HEK293 (cell line): ENCODE measurements around the gene GLYATL3.

Experiments
- CTCF ChIA-PET: fragments of 350-600 bp; formaldehyde crosslinking; extraction: SDS; loops from one replicate; lab custom pipeline; 2021; ENCODE audit warnings: antibody characterized with exemption; lab: Yijun Ruan, JAX
- POLR2A ChIA-PET: fragments of 300-600 bp; formaldehyde crosslinking; extraction: SDS; loops from one replicate; lab custom pipeline; 2020; ENCODE audit warnings: antibody characterized with exemption, inconsistent platforms; lab: Yijun Ruan, JAX
- H3K27ac ChIP-seq: fragments of 200-500 bp; sonication (Bioruptor generic); 2 replicates; pipeline ENCODE4 v1.5.1; 2014; ENCODE audit warnings: low read depth, low read length, control low read depth, inconsistent platforms; ENCODE audit errors: extremely low read depth
- H3K36me3 ChIP-seq, 2 experiments: fragments of 200-500 bp in 1 of 2; sonication (Bioruptor generic) in 1 of 2; 1 replicate in 1 of 2; 2 replicates in 1 of 2; pipeline ENCODE4 v1.5.1; 2014 to 2017; ENCODE audit warnings: inconsistent platforms in 2 of 2, low read length in 2 of 2; ENCODE audit not compliant: control insufficient read depth in 2 of 2, insufficient read depth in 1 of 2
- H3K4me1 ChIP-seq: fragments of 200-500 bp; sonication (Bioruptor generic); 2 replicates; pipeline ENCODE4 v1.5.1; 2014; ENCODE audit warnings: mild to moderate bottlenecking, low read length, inconsistent platforms; ENCODE audit not compliant: control insufficient read depth, insufficient read depth
- H3K4me3 ChIP-seq: 2 replicates; pipeline ENCODE4 v1.5.1; 2011; ENCODE audit warnings: low read depth, mild to moderate bottlenecking, control low read depth, low read length, moderate library complexity
- H3K9me3 ChIP-seq: fragments of 200-500 bp; sonication (Bioruptor generic); 2 replicates; pipeline ENCODE4 v1.5.1; 2014; ENCODE audit warnings: low read depth, low read length, inconsistent platforms; ENCODE audit not compliant: control insufficient read depth, insufficient read depth
- KLF10 ChIP-seq: fragments of 450-650 bp; IDR thresholded peaks from 2 replicates; pipeline ENCODE4 v1.5.1; 2018; ENCODE audit warnings: missing biosample characterization, mild to moderate bottlenecking, missing genetic modification characterization
- SP2 ChIP-seq: fragments of 450-650 bp; formaldehyde crosslinking; IDR thresholded peaks from 2 replicates; pipeline ENCODE4 v1.5.1; 2016; ENCODE audit warnings: missing biosample characterization, missing genetic modification characterization
- ZNF114 ChIP-seq: fragments of 450-650 bp; formaldehyde crosslinking; IDR thresholded peaks from 2 replicates; pipeline ENCODE4 v1.5.0; 2017; ENCODE audit warnings: missing biosample characterization, missing genetic modification characterization
- ZNF16 ChIP-seq: fragments of 450-650 bp; formaldehyde crosslinking; IDR thresholded peaks from 2 replicates; pipeline ENCODE4 v1.5.1; 2016; ENCODE audit warnings: low read depth, missing biosample characterization, missing genetic modification characterization
- ZNF239 ChIP-seq: fragments of 450-650 bp; formaldehyde crosslinking; IDR thresholded peaks from 2 replicates; pipeline ENCODE4 v1.5.1; 2016; ENCODE audit warnings: missing biosample characterization, missing genetic modification characterization
- ZNF292 ChIP-seq: fragments of 450-650 bp; formaldehyde crosslinking; IDR thresholded peaks from 2 replicates; pipeline ENCODE4 v1.5.1; 2016; ENCODE audit warnings: low read depth, missing biosample characterization, missing genetic modification characterization, borderline replicate concordance
- ZNF335 ChIP-seq: fragments of 450-650 bp; formaldehyde crosslinking; conservative IDR thresholded peaks from 2 replicates; pipeline ENCODE4 v1.5.1; 2016; ENCODE audit warnings: missing biosample characterization, missing genetic modification characterization
- ZNF354C ChIP-seq: fragments of 450-650 bp; formaldehyde crosslinking; IDR thresholded peaks from 2 replicates; pipeline ENCODE4 v1.5.1; 2016; ENCODE audit warnings: missing biosample characterization, missing genetic modification characterization, low read depth, borderline replicate concordance
- ZNF366 ChIP-seq: fragments of 450-650 bp; formaldehyde crosslinking; conservative IDR thresholded peaks from 2 replicates; pipeline ENCODE4 v1.5.1; 2016; ENCODE audit warnings: missing biosample characterization, missing genetic modification characterization
- ZNF423 ChIP-seq: fragments of 450-650 bp; formaldehyde crosslinking; IDR thresholded peaks from 2 replicates; pipeline ENCODE4 v1.5.1; 2016; ENCODE audit warnings: missing biosample characterization, missing genetic modification characterization
- ZNF510 ChIP-seq: fragments of 450-650 bp; formaldehyde crosslinking; IDR thresholded peaks from 2 replicates; pipeline ENCODE4 v1.5.1; 2018; ENCODE audit warnings: mild to moderate bottlenecking, missing genetic modification characterization, missing biosample characterization; ENCODE audit not compliant: insufficient replicate concordance
- ZNF529 ChIP-seq: fragments of 450-650 bp; formaldehyde crosslinking; IDR thresholded peaks from 2 replicates; pipeline ENCODE4 v1.5.1; 2017; ENCODE audit warnings: missing genetic modification characterization, missing biosample characterization; ENCODE audit not compliant: insufficient replicate concordance
- ZNF664 ChIP-seq: fragments of 450-650 bp; formaldehyde crosslinking; IDR thresholded peaks from 2 replicates; pipeline ENCODE4 v1.5.1; 2016; ENCODE audit warnings: missing biosample characterization, missing genetic modification characterization
- ZNF677 ChIP-seq: fragments of 450-650 bp; IDR thresholded peaks from 2 replicates; pipeline ENCODE4 v1.5.0; 2018; ENCODE audit warnings: missing biosample characterization, mild to moderate bottlenecking, missing genetic modification characterization, moderate library complexity
- TF ChIP-seq, protein P1 (sequence below): fragments of 450-650 bp; formaldehyde crosslinking; IDR thresholded peaks from 2 replicates; pipeline ENCODE4 v1.5.1; 2016; ENCODE audit warnings: missing biosample characterization, missing genetic modification characterization
- TF ChIP-seq, protein P2 (sequence below): fragments of 450-650 bp; formaldehyde crosslinking; IDR thresholded peaks from 2 replicates; pipeline ENCODE4 v1.5.1; 2016; ENCODE audit warnings: missing biosample characterization, missing genetic modification characterization
- TF ChIP-seq, protein P3 (sequence below): fragments of 450-650 bp; formaldehyde crosslinking; optimal IDR thresholded peaks from 2 replicates; pipeline ENCODE3; 2016; ENCODE audit warnings: missing biosample characterization, mild to moderate bottlenecking, missing genetic modification characterization
- TF ChIP-seq, protein P4 (sequence below): fragments of 450-650 bp; formaldehyde crosslinking; IDR thresholded peaks from 2 replicates; pipeline ENCODE4 v1.5.1; 2017; ENCODE audit warnings: missing biosample characterization, missing genetic modification characterization
- TF ChIP-seq, protein P5 (sequence below): fragments of 450-650 bp; formaldehyde crosslinking; IDR thresholded peaks from 2 replicates; pipeline ENCODE4 v1.5.1; 2016; ENCODE audit warnings: missing biosample characterization, missing genetic modification characterization

The GLYATL3 gene

DNA sequence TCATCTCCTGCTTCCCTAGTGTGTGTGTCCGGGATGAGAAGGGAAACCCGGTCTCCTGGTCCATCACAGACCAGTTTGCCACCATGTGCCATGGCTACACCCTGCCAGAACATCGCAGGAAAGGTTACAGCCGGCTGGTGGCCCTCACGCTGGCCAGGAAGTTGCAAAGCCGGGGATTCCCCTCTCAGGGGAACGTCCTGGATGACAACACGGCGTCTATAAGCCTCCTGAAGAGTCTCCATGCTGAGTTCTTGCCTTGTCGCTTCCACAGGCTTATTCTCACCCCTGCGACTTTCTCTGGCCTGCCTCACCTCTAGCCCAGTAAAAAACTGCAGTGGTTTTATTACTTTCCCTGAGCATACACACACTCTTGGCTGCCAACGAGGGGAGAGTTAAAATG lies 26.9 kb downstream of the GLYATL3 start:
- TF ChIP-seq, protein P1, sequence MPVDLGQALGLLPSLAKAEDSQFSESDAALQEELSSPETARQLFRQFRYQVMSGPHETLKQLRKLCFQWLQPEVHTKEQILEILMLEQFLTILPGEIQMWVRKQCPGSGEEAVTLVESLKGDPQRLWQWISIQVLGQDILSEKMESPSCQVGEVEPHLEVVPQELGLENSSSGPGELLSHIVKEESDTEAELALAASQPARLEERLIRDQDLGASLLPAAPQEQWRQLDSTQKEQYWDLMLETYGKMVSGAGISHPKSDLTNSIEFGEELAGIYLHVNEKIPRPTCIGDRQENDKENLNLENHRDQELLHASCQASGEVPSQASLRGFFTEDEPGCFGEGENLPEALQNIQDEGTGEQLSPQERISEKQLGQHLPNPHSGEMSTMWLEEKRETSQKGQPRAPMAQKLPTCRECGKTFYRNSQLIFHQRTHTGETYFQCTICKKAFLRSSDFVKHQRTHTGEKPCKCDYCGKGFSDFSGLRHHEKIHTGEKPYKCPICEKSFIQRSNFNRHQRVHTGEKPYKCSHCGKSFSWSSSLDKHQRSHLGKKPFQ (tag by site-specific recombination), result no peak
- no peak for TF ChIP-seq ZNF335 (tag by site-specific recombination)
- TF ChIP-seq ZNF677 (tag by site-specific recombination), result no peak
- TF ChIP-seq KLF10 (tag by site-specific recombination), result no peak
- TF ChIP-seq, protein P2, sequence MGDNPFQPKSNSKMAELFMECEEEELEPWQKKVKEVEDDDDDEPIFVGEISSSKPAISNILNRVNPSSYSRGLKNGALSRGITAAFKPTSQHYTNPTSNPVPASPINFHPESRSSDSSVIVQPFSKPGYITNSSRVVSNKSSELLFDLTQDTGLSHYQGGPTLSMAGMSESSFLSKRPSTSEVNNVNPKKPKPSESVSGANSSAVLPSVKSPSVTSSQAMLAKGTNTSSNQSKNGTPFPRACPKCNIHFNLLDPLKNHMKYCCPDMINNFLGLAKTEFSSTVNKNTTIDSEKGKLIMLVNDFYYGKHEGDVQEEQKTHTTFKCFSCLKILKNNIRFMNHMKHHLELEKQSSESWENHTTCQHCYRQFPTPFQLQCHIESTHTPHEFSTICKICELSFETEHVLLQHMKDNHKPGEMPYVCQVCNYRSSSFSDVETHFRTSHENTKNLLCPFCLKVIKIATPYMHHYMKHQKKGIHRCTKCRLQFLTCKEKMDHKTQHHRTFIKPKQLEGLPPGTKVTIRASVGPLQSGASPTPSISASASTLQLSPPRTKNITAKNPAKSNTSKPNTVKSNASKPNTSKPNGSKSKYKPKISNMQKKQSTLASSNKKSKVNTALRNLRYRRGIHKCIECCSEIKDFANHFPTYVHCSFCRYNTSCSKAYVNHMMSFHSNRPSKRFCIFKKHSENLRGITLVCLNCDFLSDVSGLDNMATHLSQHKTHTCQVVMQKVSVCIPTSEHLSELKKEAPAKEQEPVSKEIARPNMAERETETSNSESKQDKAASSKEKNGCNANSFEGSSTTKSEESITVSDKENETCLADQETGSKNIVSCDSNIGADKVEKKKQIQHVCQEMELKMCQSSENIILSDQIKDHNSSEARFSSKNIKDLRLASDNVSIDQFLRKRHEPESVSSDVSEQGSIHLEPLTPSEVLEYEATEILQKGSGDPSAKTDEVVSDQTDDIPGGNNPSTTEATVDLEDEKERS (tag by site-specific recombination), result no peak
- no peak for TF ChIP-seq ZNF354C (tag by site-specific recombination)
- TF ChIP-seq ZNF16, result no peak
- TF ChIP-seq ZNF423 (tag by site-specific recombination), result no peak
- TF ChIP-seq ZNF664 (tag by site-specific recombination), result no peak
- no peaks in the 10 kb centered on the region for H3K9me3 ChIP-seq
- no peaks in the 10 kb centered on the region for H3K36me3 ChIP-seq
- H3K27ac ChIP-seq, result no peak overlapping the region
- H3K4me3 ChIP-seq, result no peak overlapping the region
- ChIA-PET POLR2A (no interaction called here), CTCF (interaction anchor here (1.0 to 11.2 kb wide), 2 partner anchors 9 to 83 kb away, joined by 3 to 234 read pairs; no protein-coding TSS in a partner anchor)
- no peaks in the 10 kb centered on the region for H3K4me1 ChIP-seq

DNA sequence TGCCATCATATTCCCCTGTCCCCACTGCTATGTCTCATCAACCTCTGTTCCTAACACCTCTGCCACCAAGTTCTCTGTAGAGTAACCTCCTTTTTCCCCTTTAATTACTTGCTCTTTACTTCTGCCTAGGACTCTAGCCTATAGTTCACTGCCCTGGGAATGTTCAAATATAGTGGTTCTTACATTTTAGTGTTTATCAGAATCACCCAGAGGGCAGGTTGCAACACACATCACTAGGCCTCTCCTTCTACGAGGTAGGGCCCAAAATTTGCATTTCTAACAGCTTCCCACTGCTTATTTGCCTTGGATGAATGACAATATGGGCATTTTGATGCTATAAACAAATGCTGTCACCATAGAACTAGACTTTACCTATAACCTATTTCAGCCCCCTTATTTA lies 27.6 kb downstream of the GLYATL3 start:
- TF ChIP-seq, protein P3, sequence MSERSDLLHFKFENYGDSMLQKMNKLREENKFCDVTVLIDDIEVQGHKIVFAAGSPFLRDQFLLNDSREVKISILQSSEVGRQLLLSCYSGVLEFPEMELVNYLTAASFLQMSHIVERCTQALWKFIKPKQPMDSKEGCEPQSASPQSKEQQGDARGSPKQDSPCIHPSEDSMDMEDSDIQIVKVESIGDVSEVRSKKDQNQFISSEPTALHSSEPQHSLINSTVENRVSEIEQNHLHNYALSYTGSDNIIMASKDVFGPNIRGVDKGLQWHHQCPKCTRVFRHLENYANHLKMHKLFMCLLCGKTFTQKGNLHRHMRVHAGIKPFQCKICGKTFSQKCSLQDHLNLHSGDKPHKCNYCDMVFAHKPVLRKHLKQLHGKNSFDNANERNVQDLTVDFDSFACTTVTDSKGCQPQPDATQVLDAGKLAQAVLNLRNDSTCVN, result no peak
- TF ChIP-seq ZNF529 (tag by site-specific recombination), result no peak
- TF ChIP-seq ZNF510 (tag by site-specific recombination), result no peak
- TF ChIP-seq, all 188 proteins: peak for 0
- POLR2A ChIA-PET, result no interaction called here
- no peaks in the 10 kb centered on the region for H3K9me3 ChIP-seq
- H3K36me3 ChIP-seq, result no peaks in the 10 kb centered on the region
- CTCF ChIA-PET, result interaction anchor here (1.0 to 11.2 kb wide), 2 partner anchors 8 to 82 kb away, joined by 3 to 234 read pairs; no protein-coding TSS in a partner anchor
- no peaks in the 10 kb centered on the region for H3K4me1 ChIP-seq
- no peak overlapping the region for H3K27ac ChIP-seq
- H3K4me3 ChIP-seq, result no peak overlapping the region

DNA sequence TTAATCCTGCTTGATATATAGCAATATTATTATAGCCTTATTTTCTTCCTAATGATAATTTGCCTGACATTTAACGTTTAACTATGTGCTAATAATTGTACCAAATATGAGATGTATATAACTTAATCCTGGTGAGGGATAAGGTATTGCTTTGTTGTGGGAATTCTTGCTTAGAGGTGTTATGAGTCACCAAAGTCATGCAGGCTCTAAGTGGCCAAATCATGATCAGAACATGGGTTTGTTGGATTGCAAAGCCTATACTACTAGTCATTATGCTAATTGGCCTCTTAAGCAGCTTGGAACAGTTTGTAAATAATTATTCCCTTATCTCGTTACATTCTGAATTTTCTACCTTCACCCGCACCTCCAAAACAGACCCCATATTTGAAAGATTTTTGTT lies 28.8 kb downstream of the GLYATL3 start:
- ChIA-PET CTCF (interaction anchor here (1.4 to 11.2 kb wide), 2 partner anchors 15 to 81 kb away, joined by 3 to 234 read pairs; no protein-coding TSS in a partner anchor), POLR2A (no interaction called here)
- H3K4me3 ChIP-seq, result no peak overlapping the region

More for the DNA sequence above, 28.8 kb downstream of the GLYATL3 start:
- TF ChIP-seq ZNF114 (tag by site-specific recombination) (no peak), ZNF239 (tag by site-specific recombination) (no peak), SP2 (tag by site-specific recombination) (no peak), ZNF292 (tag by site-specific recombination) (no peak), ZNF366 (tag by site-specific recombination) (no peak)
- TF ChIP-seq, protein P4, sequence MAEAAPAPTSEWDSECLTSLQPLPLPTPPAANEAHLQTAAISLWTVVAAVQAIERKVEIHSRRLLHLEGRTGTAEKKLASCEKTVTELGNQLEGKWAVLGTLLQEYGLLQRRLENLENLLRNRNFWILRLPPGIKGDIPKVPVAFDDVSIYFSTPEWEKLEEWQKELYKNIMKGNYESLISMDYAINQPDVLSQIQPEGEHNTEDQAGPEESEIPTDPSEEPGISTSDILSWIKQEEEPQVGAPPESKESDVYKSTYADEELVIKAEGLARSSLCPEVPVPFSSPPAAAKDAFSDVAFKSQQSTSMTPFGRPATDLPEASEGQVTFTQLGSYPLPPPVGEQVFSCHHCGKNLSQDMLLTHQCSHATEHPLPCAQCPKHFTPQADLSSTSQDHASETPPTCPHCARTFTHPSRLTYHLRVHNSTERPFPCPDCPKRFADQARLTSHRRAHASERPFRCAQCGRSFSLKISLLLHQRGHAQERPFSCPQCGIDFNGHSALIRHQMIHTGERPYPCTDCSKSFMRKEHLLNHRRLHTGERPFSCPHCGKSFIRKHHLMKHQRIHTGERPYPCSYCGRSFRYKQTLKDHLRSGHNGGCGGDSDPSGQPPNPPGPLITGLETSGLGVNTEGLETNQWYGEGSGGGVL (tag by site-specific recombination), result no peak
- TF ChIP-seq, protein P1 (tag by site-specific recombination), result no peak
- TF ChIP-seq, protein P5, sequence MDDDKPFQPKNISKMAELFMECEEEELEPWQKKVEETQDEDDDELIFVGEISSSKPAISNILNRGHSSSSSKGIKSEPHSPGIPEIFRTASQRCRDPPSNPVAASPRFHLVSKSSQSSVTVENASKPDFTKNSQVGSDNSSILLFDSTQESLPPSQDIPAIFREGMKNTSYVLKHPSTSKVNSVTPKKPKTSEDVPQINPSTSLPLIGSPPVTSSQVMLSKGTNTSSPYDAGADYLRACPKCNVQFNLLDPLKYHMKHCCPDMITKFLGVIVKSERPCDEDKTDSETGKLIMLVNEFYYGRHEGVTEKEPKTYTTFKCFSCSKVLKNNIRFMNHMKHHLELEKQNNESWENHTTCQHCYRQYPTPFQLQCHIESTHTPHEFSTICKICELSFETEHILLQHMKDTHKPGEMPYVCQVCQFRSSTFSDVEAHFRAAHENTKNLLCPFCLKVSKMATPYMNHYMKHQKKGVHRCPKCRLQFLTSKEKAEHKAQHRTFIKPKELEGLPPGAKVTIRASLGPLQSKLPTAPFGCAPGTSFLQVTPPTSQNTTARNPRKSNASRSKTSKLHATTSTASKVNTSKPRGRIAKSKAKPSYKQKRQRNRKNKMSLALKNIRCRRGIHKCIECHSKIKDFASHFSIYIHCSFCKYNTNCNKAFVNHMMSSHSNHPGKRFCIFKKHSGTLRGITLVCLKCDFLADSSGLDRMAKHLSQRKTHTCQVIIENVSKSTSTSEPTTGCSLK (tag by site-specific recombination), result no peak
- no peaks in the 10 kb centered on the region for H3K9me3 ChIP-seq
- no peaks in the 10 kb centered on the region for H3K36me3 ChIP-seq
- H3K27ac ChIP-seq, result no peak overlapping the region
- no peaks in the 10 kb centered on the region for H3K4me1 ChIP-seq
